Thyroid gland (tissue), 4 donors: ENCODE data around the gene CISH. TPM values are rescaled to one million over a fixed set of nuclear protein-coding genes. Genes with fewer than 3 reads are reported as not detected.
A peak's percentile ranks its signal among the peaks of the same experiment; 100 is the strongest.

Source experiments
- DNase-seq, 2 donors: peaks; one replicate each; pipeline ENCODE4 v3.0.0-alpha.2; 2019
- H3K27ac ChIP-seq, 3 donors: fragments of 200-600 bp; sonication (generic); 1 replicate in 2 of 3; 2 replicates in 1 of 3; pipeline ENCODE4 v1.5.1; 2016 to 2019; ENCODE audit warnings: mild to moderate bottlenecking in 1 of 3, moderate library complexity in 1 of 3
- H3K27me3 ChIP-seq: fragments of 200-600 bp; sonication (generic); one replicate; pipeline ENCODE4 v1.5.1; 2019
- H3K36me3 ChIP-seq, 2 donors: fragments of 200-600 bp; sonication (generic); one replicate each; pipeline ENCODE4 v1.5.1; 2016 to 2019
- H3K4me1 ChIP-seq, 2 donors: fragments of 200-600 bp; sonication (generic); one replicate each; pipeline ENCODE4 v1.5.1; 2017 to 2019
- H3K4me3 ChIP-seq, 3 donors: fragments of 200-600 bp; sonication (generic); replicated peaks in 1 of 3; 1 replicate in 2 of 3; 2 replicates in 1 of 3; pipeline ENCODE4 v1.5.1; 2016; ENCODE audit warnings: mild to moderate bottlenecking in 1 of 3
- H3K9me3 ChIP-seq: fragments of 200-600 bp; sonication (generic); one replicate; pipeline ENCODE4 v1.5.1; 2017
- POLR2A ChIP-seq, 2 donors: fragments of 450-650 bp; IDR thresholded peaks; one replicate each; pipeline ENCODE4 v1.6.1; 2017; ENCODE audit warnings: antibody characterized with exemption in 2 of 2, mild to moderate bottlenecking in 2 of 2, moderate library complexity in 1 of 2
- WGBS, 2 donors: methylation state at CpG; one replicate each; pipeline ENCODE4 v1.1.5; 2017; 5-methylcytosine and 5-hydroxymethylcytosine counted together
- intact Hi-C: fragments of 100-400 bp; cut with DNase I; formaldehyde crosslinking; loops from one replicate; pipeline ENCODE4 v1.15.1; 2023
- total RNA-seq, 4 donors: library from RNA; depleted of rRNA; stranded (reverse); fragments of >200 nt; gene quantifications; one replicate each; pipeline ENCODE4 v1.2.3, GENCODE V29; 2016
- TF ChIP-seq, protein P1 (sequence below), 6 experiments: fragments of 200-600 bp in 3 of 6; fragments of 450-650 bp in 3 of 6; sonication (generic) in 3 of 6; IDR thresholded peaks; one replicate each; pipeline ENCODE4 v1.5.1; 2016 to 2019; ENCODE audit warnings: antibody characterized with exemption in 6 of 6, mild to moderate bottlenecking in 2 of 6, inconsistent platforms in 1 of 6, moderate library complexity in 1 of 6

Gene CISH
- total RNA-seq, 4 donors from 2014 or later = 31.0 to 78.1 (median 48.0) TPM

GRCh38 chr3:50609763-50610085 lies 1.9 kb downstream of the CISH start:
- H3K4me1 ChIP-seq = peaks cover 60 to 74% of the 10 kb centered on the region in 2 donors
- no peaks in the 10 kb centered on the region for H3K27me3 ChIP-seq
- H3K36me3 ChIP-seq = peaks cover 20 to 21% of the 10 kb centered on the region in 2 donors
- H3K4me3 ChIP-seq = peak overlapping the region in 2 of 3 donors; percentile 69 to 96
- intact Hi-C loops = no loop called here
- H3K9me3 ChIP-seq = no peaks in the 10 kb centered on the region
- no peak for DNase-seq
- WGBS, 2 donors = 86 to 95% methylated on average over 3 of the region's 3 CpGs
- H3K27ac ChIP-seq = peak overlapping the region; percentile 99 to 100 (median 100)
- TF ChIP-seq POLR2A (IDR thresholded peaks at IDR 0.05) = no peak
- TF ChIP-seq, protein P1, sequence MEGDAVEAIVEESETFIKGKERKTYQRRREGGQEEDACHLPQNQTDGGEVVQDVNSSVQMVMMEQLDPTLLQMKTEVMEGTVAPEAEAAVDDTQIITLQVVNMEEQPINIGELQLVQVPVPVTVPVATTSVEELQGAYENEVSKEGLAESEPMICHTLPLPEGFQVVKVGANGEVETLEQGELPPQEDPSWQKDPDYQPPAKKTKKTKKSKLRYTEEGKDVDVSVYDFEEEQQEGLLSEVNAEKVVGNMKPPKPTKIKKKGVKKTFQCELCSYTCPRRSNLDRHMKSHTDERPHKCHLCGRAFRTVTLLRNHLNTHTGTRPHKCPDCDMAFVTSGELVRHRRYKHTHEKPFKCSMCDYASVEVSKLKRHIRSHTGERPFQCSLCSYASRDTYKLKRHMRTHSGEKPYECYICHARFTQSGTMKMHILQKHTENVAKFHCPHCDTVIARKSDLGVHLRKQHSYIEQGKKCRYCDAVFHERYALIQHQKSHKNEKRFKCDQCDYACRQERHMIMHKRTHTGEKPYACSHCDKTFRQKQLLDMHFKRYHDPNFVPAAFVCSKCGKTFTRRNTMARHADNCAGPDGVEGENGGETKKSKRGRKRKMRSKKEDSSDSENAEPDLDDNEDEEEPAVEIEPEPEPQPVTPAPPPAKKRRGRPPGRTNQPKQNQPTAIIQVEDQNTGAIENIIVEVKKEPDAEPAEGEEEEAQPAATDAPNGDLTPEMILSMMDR (IDR thresholded peaks at IDR 0.05) = no peak

DNA sequence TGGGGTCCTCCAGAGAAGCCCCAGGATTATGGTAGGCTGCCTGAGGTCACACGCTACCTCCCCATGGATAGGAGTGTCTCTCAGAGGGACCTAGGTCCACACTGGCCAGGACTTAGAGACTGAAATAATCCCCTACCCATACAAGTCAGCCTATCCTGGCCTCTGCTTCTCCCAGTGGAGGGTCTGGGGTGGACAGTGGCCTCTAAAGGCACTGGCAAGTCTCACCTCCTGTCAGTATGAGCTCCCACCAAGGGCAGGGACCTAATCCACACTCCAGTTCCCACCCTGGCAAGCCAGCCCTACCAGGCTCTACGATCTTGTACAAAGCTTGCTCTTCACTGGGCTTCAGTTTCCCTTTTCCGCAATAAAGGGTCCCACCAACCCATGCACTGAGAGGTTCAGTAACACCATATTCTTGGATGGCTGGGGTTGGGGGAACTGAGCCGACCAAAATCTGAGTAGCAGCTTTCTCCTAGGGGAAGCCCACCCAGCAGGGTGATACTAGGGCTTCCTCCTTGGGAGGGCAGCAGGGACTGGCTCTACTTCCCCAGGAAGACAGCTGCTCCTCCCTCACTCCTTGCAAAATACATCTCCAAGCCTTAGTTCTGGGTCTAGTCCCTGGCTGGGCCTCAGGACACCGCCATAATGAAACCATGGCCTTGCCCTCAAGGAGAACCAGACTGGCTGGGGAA lies 2.4 kb downstream of the CISH start:
- no peak for DNase-seq
- no peaks in the 10 kb centered on the region for H3K9me3 ChIP-seq
- TF ChIP-seq POLR2A (IDR thresholded peaks at IDR 0.05) = no peak
- TF ChIP-seq, protein P1 (IDR thresholded peaks at IDR 0.05) = no peak
- H3K4me1 ChIP-seq = peaks cover 65 to 79% of the 10 kb centered on the region in 2 donors
- 71 to 94% methylated on average over 5 of the region's 5 CpGs for WGBS, 2 donors
- intact Hi-C loops = no loop called here
- peak overlapping the region in 2 of 3 donors; percentile 69 to 96 for H3K4me3 ChIP-seq
- no peaks in the 10 kb centered on the region for H3K27me3 ChIP-seq
- H3K27ac ChIP-seq = peak overlapping the region; percentile 99 to 100 (median 100)
- H3K36me3 ChIP-seq = peaks cover 20 to 21% of the 10 kb centered on the region in 2 donors

GRCh38 chr3:50608278-50608677 lies 3.3 kb downstream of the CISH start:
- peak overlapping the region; percentile 99 to 100 (median 100) for H3K27ac ChIP-seq
- intact Hi-C loops = no loop called here

GRCh38 chr3:50607271-50608091 lies 4.1 kb downstream of the CISH start:
- Histone ChIP-seq H3K27ac (peak overlapping the region; percentile 99 to 100 (median 100)), H3K9me3 (no peaks in the 10 kb centered on the region), H3K36me3 (peaks cover 20 to 21% of the 10 kb centered on the region in 2 donors), H3K4me1 (peaks cover 77 to 82% of the 10 kb centered on the region in 2 donors), H3K4me3 (no peak overlapping the region), H3K27me3 (no peaks in the 10 kb centered on the region)
- intact Hi-C loops = no loop called here
- no peak for TF ChIP-seq POLR2A (IDR thresholded peaks at IDR 0.05)
- TF ChIP-seq, protein P1 (IDR thresholded peaks at IDR 0.05) = no peak
- DNase-seq = no peak
- WGBS, 2 donors = 84 to 94% methylated on average over 22 to 27 of the region's 29 CpGs

More at GRCh38 chr3:50608278-50608677, 3.3 kb downstream of the CISH start:
- Histone ChIP-seq H3K27me3 (no peaks in the 10 kb centered on the region), H3K36me3 (peaks cover 20 to 21% of the 10 kb centered on the region in 2 donors), H3K4me3 (peak overlapping the region in 1 of 3 donors; percentile 69), H3K9me3 (no peaks in the 10 kb centered on the region), H3K4me1 (peaks cover 74 to 82% of the 10 kb centered on the region in 2 donors)
- WGBS, 2 donors = 82 to 84% methylated on average over 5 of the region's 7 CpGs
- TF ChIP-seq, protein P1 (IDR thresholded peaks at IDR 0.05) = no peak
- TF ChIP-seq POLR2A (IDR thresholded peaks at IDR 0.05) = no peak
- no peak for DNase-seq
